Measurements from ENCODE around the gene IGF1R.

DNA sequence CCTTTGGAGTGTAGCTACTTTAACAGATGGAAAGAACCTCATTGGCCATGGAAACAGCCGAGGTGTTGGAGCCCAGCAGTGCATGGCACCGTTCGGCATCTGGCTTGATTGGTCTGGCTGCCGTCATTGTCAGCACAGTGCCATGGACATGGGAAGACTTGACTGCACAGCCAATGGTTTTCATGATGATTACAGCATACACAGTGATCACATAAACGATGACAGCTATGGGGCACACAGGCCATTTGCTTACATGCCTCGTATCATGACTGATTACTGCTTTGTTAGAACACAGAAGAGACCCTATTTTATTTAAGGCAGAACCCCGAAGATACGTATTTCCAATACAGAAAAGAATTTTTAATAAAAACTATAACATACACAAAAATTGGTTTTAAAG is 315.1 kb downstream of the IGF1R start:
- TF ChIP-seq, protein P1, sequence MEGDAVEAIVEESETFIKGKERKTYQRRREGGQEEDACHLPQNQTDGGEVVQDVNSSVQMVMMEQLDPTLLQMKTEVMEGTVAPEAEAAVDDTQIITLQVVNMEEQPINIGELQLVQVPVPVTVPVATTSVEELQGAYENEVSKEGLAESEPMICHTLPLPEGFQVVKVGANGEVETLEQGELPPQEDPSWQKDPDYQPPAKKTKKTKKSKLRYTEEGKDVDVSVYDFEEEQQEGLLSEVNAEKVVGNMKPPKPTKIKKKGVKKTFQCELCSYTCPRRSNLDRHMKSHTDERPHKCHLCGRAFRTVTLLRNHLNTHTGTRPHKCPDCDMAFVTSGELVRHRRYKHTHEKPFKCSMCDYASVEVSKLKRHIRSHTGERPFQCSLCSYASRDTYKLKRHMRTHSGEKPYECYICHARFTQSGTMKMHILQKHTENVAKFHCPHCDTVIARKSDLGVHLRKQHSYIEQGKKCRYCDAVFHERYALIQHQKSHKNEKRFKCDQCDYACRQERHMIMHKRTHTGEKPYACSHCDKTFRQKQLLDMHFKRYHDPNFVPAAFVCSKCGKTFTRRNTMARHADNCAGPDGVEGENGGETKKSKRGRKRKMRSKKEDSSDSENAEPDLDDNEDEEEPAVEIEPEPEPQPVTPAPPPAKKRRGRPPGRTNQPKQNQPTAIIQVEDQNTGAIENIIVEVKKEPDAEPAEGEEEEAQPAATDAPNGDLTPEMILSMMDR (IDR thresholded peaks at IDR 0.05; ENCODE audit: insufficient read depth, low read length) = no peak
- TF ChIP-seq, protein P2, sequence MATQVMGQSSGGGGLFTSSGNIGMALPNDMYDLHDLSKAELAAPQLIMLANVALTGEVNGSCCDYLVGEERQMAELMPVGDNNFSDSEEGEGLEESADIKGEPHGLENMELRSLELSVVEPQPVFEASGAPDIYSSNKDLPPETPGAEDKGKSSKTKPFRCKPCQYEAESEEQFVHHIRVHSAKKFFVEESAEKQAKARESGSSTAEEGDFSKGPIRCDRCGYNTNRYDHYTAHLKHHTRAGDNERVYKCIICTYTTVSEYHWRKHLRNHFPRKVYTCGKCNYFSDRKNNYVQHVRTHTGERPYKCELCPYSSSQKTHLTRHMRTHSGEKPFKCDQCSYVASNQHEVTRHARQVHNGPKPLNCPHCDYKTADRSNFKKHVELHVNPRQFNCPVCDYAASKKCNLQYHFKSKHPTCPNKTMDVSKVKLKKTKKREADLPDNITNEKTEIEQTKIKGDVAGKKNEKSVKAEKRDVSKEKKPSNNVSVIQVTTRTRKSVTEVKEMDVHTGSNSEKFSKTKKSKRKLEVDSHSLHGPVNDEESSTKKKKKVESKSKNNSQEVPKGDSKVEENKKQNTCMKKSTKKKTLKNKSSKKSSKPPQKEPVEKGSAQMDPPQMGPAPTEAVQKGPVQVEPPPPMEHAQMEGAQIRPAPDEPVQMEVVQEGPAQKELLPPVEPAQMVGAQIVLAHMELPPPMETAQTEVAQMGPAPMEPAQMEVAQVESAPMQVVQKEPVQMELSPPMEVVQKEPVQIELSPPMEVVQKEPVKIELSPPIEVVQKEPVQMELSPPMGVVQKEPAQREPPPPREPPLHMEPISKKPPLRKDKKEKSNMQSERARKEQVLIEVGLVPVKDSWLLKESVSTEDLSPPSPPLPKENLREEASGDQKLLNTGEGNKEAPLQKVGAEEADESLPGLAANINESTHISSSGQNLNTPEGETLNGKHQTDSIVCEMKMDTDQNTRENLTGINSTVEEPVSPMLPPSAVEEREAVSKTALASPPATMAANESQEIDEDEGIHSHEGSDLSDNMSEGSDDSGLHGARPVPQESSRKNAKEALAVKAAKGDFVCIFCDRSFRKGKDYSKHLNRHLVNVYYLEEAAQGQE (IDR thresholded peaks at IDR 0.05; ENCODE audit: insufficient replicate concordance, low read depth) = no peak
